ENCODE data around the gene CTRL.

CTRL gene

DNA sequence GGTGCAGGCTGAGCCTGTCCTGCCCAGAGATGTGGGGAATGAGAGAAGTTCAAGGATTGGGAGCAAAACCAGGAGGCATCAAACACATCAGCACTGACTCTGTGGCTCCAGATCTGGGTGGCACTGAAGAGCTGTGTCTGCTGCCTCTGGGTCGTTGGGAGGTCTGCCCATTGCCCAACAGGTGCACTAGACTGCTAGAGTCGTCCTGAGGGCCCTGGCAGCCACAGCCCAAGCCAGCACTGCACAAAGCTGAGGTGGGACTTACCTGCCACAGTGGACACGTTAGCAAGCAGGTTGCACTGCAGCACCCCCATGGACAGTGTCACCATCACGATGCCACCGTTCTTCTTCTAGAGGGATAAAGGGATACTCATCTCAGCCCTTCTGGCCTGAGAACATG lies 45.3 kb upstream of the CTRL start:
- TF ChIP-seq, protein P1, sequence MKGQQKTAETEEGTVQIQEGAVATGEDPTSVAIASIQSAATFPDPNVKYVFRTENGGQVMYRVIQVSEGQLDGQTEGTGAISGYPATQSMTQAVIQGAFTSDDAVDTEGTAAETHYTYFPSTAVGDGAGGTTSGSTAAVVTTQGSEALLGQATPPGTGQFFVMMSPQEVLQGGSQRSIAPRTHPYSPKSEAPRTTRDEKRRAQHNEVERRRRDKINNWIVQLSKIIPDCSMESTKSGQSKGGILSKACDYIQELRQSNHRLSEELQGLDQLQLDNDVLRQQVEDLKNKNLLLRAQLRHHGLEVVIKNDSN (IDR thresholded peaks at IDR 0.05) = no peak
- TF ChIP-seq YY1 (IDR thresholded peaks at IDR 0.05; ENCODE audit: low read depth) (no peak), FOXM1 (IDR thresholded peaks at IDR 0.05; ENCODE audit: borderline replicate concordance, low read depth) (no peak), TAF1 (IDR thresholded peaks at IDR 0.05; ENCODE audit: low read depth) (no peak), EP300 (IDR thresholded peaks at IDR 0.05; ENCODE audit: borderline replicate concordance) (no peak), NFIC (IDR thresholded peaks at IDR 0.05) (no peak), ZBTB7A (IDR thresholded peaks at IDR 0.05; ENCODE audit: low read depth) (no peak), RAD21 (IDR thresholded peaks at IDR 0.05; ENCODE audit: low read depth) (no peak), CREB1 (IDR thresholded peaks at IDR 0.05; ENCODE audit: low read depth) (no peak), CEBPB (IDR thresholded peaks at IDR 0.05) (no peak), EGR1 (IDR thresholded peaks at IDR 0.05) (no peak), TCF12 (IDR thresholded peaks at IDR 0.05; ENCODE audit: low read depth) (no peak), TEAD4 (IDR thresholded peaks at IDR 0.05) (no peak)
- TF ChIP-seq, protein P2, sequence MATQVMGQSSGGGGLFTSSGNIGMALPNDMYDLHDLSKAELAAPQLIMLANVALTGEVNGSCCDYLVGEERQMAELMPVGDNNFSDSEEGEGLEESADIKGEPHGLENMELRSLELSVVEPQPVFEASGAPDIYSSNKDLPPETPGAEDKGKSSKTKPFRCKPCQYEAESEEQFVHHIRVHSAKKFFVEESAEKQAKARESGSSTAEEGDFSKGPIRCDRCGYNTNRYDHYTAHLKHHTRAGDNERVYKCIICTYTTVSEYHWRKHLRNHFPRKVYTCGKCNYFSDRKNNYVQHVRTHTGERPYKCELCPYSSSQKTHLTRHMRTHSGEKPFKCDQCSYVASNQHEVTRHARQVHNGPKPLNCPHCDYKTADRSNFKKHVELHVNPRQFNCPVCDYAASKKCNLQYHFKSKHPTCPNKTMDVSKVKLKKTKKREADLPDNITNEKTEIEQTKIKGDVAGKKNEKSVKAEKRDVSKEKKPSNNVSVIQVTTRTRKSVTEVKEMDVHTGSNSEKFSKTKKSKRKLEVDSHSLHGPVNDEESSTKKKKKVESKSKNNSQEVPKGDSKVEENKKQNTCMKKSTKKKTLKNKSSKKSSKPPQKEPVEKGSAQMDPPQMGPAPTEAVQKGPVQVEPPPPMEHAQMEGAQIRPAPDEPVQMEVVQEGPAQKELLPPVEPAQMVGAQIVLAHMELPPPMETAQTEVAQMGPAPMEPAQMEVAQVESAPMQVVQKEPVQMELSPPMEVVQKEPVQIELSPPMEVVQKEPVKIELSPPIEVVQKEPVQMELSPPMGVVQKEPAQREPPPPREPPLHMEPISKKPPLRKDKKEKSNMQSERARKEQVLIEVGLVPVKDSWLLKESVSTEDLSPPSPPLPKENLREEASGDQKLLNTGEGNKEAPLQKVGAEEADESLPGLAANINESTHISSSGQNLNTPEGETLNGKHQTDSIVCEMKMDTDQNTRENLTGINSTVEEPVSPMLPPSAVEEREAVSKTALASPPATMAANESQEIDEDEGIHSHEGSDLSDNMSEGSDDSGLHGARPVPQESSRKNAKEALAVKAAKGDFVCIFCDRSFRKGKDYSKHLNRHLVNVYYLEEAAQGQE (IDR thresholded peaks at IDR 0.05; ENCODE audit: low read depth) = no peak
- TF ChIP-seq, protein P3, sequence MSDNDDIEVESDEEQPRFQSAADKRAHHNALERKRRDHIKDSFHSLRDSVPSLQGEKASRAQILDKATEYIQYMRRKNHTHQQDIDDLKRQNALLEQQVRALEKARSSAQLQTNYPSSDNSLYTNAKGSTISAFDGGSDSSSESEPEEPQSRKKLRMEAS (IDR thresholded peaks at IDR 0.05) = no peak

DNA sequence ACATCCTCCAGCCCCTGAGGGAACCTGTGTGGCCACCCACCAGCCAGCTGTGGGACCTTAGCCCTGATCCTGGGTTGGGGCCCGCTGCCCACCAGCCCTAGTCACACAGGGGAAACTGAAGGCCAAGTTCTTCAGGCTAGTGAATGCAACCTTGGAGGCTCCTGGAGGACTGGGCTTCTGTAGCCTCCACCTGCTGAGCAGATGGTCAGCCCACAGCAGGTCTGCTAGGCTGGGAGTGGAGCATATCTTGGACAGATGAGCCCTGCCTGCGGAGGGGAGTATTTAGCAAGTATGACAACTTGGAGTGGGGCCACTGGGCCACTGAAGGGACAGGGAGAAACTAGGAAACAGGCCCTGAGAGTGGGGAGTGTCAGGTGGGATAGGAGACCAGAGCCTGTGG lies 44.5 kb upstream of the CTRL start:
- TF ChIP-seq, protein P3 (IDR thresholded peaks at IDR 0.05) = no peak
- no peak for TF ChIP-seq NFIC (IDR thresholded peaks at IDR 0.05)
- no peak for TF ChIP-seq EP300 (IDR thresholded peaks at IDR 0.05; ENCODE audit: borderline replicate concordance)
- no peak for TF ChIP-seq FOXM1 (IDR thresholded peaks at IDR 0.05; ENCODE audit: borderline replicate concordance, low read depth)
- no peak for TF ChIP-seq TCF12 (IDR thresholded peaks at IDR 0.05; ENCODE audit: low read depth)
- no peak for TF ChIP-seq ZBTB7A (IDR thresholded peaks at IDR 0.05; ENCODE audit: low read depth)
- TF ChIP-seq RAD21 (IDR thresholded peaks at IDR 0.05; ENCODE audit: low read depth) = no peak
- no peak for TF ChIP-seq TEAD4 (IDR thresholded peaks at IDR 0.05)
- TF ChIP-seq, protein P1 (IDR thresholded peaks at IDR 0.05) = no peak
- no peak for TF ChIP-seq EGR1 (IDR thresholded peaks at IDR 0.05)
- no peak for TF ChIP-seq CREB1 (IDR thresholded peaks at IDR 0.05; ENCODE audit: low read depth)

DNA sequence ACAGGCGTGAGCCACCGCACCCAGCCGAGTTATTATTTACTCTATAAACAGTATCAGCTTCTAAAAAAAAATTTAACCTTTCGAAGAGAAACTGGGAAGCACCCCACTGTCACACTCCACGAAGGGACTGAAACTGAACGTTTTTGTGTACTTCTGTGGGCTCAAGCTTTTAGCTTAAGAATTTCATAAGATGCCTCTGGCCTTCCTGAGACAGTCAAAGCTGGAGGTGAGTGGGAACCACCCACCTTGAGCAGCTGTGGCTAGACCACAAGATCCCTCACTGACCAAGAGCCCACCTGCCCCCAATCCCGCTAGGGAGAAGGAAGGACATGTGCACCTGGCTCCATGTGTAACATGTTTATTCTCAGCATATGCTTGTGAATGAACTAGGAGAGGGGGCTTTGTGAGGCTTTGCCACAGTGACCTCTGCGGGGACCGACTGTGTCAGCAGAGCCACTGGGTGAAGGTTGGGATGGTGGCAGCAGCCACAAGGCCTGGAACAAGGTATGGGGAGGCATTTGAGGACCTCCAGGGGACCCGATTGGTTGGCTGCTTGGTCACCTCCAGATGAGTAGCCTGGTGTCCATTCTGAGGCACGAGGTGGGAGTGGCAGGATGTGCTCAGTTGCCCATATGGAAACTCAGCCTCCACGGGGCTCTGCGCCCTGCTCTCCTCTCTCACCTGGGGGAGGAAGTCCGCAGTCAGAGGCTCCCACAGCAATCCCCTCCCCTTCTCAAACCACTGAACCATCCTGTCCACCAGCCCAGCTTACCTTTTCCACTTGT lies 43.9 kb upstream of the CTRL start:
- TF ChIP-seq TCF12 (IDR thresholded peaks at IDR 0.05; ENCODE audit: low read depth) = no peak
- TF ChIP-seq CREB1 (IDR thresholded peaks at IDR 0.05; ENCODE audit: low read depth) = no peak
- TF ChIP-seq NFIC (IDR thresholded peaks at IDR 0.05) = no peak
- TF ChIP-seq RAD21 (IDR thresholded peaks at IDR 0.05; ENCODE audit: low read depth) = no peak
- TF ChIP-seq CEBPB (IDR thresholded peaks at IDR 0.05) = no peak
- no peak for TF ChIP-seq EP300 (IDR thresholded peaks at IDR 0.05; ENCODE audit: borderline replicate concordance)
- TF ChIP-seq, protein P2 (IDR thresholded peaks at IDR 0.05; ENCODE audit: low read depth) = no peak
- TF ChIP-seq, protein P1 (IDR thresholded peaks at IDR 0.05) = no peak
- TF ChIP-seq EGR1 (IDR thresholded peaks at IDR 0.05) = no peak
- TF ChIP-seq, protein P3 (IDR thresholded peaks at IDR 0.05) = no peak
- TF ChIP-seq TAF1 (IDR thresholded peaks at IDR 0.05; ENCODE audit: low read depth) = no peak
- no peak for TF ChIP-seq ZBTB7A (IDR thresholded peaks at IDR 0.05; ENCODE audit: low read depth)

DNA sequence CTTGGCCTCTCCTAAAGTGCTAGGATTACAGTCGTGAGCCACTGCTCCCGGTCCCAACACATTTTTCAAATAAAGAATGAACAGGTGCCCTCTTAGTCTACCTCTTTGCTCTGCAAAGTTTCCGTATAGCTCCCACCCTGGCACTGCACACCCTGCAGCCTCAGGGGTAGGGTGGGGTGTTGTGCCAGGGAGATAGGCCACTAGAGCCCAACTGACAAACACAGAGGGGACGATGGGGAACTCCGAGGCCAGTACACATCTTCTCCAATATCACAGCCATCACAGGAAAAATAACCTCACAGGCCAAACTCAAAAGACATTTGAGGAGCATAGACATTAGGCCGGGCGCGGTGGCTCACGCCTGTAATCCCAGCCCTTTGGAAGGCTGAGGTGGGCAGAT lies 39.4 kb upstream of the CTRL start:
- TF ChIP-seq RAD21 (IDR thresholded peaks at IDR 0.05; ENCODE audit: low read depth) = no peak
- TF ChIP-seq CREB1 (IDR thresholded peaks at IDR 0.05; ENCODE audit: low read depth) = no peak
- no peak for TF ChIP-seq FOXM1 (IDR thresholded peaks at IDR 0.05; ENCODE audit: borderline replicate concordance, low read depth)
- TF ChIP-seq TCF12 (IDR thresholded peaks at IDR 0.05; ENCODE audit: low read depth) = no peak
- TF ChIP-seq, protein P2 (IDR thresholded peaks at IDR 0.05; ENCODE audit: low read depth) = no peak
- TF ChIP-seq, protein P1 (IDR thresholded peaks at IDR 0.05) = no peak
- no peak for TF ChIP-seq TAF1 (IDR thresholded peaks at IDR 0.05; ENCODE audit: low read depth)
- no peak for TF ChIP-seq YY1 (IDR thresholded peaks at IDR 0.05; ENCODE audit: low read depth)
- no peak for TF ChIP-seq EGR1 (IDR thresholded peaks at IDR 0.05)
- no peak for TF ChIP-seq NFIC (IDR thresholded peaks at IDR 0.05)
- no peak for TF ChIP-seq EP300 (IDR thresholded peaks at IDR 0.05; ENCODE audit: borderline replicate concordance)
- no peak for TF ChIP-seq CEBPB (IDR thresholded peaks at IDR 0.05)
- TF ChIP-seq, protein P3 (IDR thresholded peaks at IDR 0.05) = no peak
- TF ChIP-seq ZBTB7A (IDR thresholded peaks at IDR 0.05; ENCODE audit: low read depth) = no peak
- no peak for TF ChIP-seq TEAD4 (IDR thresholded peaks at IDR 0.05)
